WI38 (cell line): ENCODE measurements around the gene NEDD9.

Source experiments
- H3K4me3 ChIP-seq: 2 replicates; pipeline ENCODE4 v1.5.1; 2011; ENCODE audit warnings: low read depth, mild to moderate bottlenecking, control low read depth, low read length
- CTCF ChIP-seq: IDR thresholded peaks from 2 replicates; pipeline ENCODE4 v1.5.1; 2012; ENCODE audit warnings: low read depth, mild to moderate bottlenecking, control low read depth, low read length

NEDD9 gene

DNA sequence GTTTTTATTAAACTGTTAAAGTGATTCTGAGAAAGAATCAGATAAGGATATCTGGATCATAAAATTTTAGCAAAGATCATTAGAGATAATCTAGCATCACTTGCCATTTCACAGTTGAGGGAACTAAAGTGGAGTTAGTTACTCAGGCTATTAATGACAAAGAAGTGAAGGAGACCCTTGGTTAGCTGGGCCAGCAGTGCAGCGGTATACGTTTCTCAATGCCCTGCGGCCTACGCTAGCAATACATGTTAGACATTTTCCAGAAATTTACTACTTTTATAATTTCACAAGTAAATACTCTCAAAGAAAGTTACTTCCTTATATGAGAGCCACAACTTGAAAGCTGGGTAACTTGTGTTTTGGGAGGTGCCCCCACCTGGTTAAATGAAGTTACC, 28.5 kb downstream of the NEDD9 start:
- TF ChIP-seq CTCF = no peak

GRCh38 chr6:11203306-11204004, 29.0 kb downstream of the NEDD9 start:
- no peak overlapping the region for H3K4me3 ChIP-seq
- no peak for TF ChIP-seq CTCF

More for the DNA sequence above, 28.5 kb downstream of the NEDD9 start:
- no peak overlapping the region for H3K4me3 ChIP-seq

GRCh38 chr6:11202513-11203305, 29.8 kb downstream of the NEDD9 start:
- H3K4me3 ChIP-seq = no peak overlapping the region
- TF ChIP-seq CTCF = no peak

DNA sequence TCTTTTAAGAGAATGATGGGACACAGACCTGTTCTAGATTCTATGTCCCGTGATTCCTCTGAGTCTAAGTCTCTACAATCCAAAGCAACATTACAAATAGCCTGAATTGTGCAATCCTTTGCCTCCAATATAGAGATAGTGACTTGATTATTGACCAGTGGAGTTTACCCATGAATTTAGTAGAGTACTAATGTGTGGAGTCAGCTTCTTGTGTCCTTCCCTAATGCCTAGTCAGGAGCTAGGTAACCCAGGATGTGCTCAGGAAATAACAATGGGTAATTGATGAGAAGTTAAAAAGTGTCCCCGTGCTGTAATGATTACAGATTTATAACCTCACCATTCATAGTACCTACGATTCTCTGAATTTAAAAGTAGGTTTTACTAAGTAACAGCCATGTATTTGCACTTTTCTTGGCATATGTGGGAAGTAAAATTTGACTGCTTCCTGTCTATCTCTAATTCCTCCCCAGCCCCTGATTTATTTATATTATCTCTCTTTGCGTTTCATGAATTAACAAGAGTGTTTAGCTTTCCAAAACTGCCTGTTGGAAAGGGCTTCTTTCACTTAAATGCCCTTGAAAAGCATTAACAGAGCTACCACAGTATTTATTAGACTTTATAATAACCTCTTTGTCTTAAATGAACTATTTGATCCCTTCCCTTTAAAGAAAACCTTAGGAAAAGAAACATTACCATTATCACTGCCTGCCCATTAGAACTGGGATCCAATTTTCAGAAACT, 30.5 kb downstream of the NEDD9 start:
- TF ChIP-seq CTCF = no peak
- H3K4me3 ChIP-seq = no peak overlapping the region

DNA sequence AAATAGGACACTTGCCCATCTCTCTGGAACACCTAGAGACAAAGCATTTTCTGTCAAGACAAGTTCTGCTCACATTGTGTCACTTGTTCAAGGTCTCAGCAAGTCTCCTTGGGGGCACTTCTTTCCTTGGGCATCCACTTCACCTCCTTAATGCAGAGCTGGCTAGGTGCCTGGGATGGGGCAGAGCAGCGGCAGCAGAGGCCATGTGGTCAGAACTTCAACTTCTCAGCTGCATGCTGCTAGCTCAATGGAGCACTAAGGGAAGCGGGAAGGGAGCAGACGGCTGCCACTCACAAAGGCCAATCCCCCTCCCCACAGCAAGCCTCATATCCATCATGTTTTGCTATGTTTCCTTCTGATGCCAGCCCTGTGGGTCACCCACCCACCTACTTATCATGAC, 31.5 kb downstream of the NEDD9 start:
- H3K4me3 ChIP-seq = no peak overlapping the region
- TF ChIP-seq CTCF = no peak

DNA sequence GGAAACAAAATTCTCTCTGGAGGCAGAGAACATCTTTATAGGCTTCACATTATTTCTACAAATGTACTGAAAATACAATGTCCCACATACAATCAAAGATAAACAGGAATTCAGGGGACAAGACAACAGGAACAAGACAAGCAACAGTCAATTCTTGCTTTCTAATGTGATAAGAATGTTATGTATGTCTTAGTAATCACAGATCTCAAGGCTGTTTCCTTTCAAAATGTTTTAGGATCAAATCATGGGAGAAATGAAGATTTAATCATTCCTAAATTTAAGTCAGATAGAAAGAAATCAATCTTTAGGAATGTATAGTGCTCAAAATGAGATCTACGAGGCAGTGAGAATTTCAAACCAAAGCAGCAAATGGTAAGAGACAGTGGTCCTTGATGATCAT, 32.1 kb downstream of the NEDD9 start:
- H3K4me3 ChIP-seq = no peak overlapping the region
- TF ChIP-seq CTCF = no peak
